22Rv1 (cell line): ENCODE data around the gene IMMP2L.
"Not testable (repeated sequence)": the region's sequence is repeated elsewhere in the genome, so short reads cannot be mapped to it uniquely, and the experiment has no call there.

ENCODE experiments used
- H3K27ac ChIP-seq: fragments of 450-650 bp; 2 replicates; pipeline ENCODE4 v1.5.1; 2017
- ZFX ChIP-seq: fragments of 450-650 bp; IDR thresholded peaks from 2 replicates; pipeline ENCODE4 v1.6.1; 2017; ENCODE audit warnings: antibody characterized with exemption, borderline replicate concordance
- TF ChIP-seq, protein P1 (sequence below): fragments of 450-650 bp; IDR thresholded peaks from 2 replicates; pipeline ENCODE4 v1.5.1; 2017; ENCODE audit warnings: mild to moderate bottlenecking

IMMP2L gene

DNA sequence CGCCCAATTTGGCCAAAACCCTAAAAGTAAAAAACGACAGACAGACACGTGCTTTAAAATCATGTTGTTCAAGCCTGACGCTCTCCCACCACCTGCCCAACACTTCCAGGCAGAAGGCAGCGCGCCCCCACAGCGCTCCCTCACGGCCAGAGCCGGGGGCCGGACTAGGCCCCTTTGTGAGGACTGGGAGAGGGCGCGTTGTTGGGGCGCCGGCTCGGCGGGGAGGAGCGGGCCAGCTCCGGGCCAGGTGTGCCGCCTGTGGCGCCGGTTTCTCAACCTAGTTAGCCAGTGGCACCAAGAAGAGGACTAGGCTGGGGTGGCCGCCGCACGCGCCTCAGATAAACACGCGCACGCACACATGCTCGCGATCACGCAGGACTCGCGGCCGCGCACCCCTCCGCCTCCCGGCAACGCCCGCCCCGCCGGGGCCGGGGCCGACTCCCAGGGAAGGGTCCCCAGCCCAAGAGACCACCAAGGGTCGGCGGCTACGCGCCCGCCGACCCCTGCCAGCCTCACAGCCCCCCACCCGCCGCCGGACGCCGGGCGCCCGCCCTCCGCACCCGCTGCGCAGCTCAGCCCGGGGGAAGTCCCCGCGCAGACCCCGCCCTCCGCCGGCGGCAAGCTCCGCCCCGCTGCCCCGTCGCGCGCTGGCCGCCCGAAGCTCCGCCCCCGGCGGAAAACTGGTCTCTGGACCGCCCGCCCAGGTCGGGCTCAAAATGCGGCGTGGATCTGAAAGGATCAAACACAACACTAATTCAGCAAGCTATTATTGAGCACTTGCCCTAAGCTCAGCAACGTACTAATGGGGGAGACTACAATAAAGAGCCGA is at the start of gene IMMP2L:
IMMP2L (minus strand) TSS at position 589 of the 829 bp plus-strand sequence.
- TF ChIP-seq, protein P1, sequence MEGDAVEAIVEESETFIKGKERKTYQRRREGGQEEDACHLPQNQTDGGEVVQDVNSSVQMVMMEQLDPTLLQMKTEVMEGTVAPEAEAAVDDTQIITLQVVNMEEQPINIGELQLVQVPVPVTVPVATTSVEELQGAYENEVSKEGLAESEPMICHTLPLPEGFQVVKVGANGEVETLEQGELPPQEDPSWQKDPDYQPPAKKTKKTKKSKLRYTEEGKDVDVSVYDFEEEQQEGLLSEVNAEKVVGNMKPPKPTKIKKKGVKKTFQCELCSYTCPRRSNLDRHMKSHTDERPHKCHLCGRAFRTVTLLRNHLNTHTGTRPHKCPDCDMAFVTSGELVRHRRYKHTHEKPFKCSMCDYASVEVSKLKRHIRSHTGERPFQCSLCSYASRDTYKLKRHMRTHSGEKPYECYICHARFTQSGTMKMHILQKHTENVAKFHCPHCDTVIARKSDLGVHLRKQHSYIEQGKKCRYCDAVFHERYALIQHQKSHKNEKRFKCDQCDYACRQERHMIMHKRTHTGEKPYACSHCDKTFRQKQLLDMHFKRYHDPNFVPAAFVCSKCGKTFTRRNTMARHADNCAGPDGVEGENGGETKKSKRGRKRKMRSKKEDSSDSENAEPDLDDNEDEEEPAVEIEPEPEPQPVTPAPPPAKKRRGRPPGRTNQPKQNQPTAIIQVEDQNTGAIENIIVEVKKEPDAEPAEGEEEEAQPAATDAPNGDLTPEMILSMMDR = peak; percentile 40
- TF ChIP-seq ZFX = no peak

DNA sequence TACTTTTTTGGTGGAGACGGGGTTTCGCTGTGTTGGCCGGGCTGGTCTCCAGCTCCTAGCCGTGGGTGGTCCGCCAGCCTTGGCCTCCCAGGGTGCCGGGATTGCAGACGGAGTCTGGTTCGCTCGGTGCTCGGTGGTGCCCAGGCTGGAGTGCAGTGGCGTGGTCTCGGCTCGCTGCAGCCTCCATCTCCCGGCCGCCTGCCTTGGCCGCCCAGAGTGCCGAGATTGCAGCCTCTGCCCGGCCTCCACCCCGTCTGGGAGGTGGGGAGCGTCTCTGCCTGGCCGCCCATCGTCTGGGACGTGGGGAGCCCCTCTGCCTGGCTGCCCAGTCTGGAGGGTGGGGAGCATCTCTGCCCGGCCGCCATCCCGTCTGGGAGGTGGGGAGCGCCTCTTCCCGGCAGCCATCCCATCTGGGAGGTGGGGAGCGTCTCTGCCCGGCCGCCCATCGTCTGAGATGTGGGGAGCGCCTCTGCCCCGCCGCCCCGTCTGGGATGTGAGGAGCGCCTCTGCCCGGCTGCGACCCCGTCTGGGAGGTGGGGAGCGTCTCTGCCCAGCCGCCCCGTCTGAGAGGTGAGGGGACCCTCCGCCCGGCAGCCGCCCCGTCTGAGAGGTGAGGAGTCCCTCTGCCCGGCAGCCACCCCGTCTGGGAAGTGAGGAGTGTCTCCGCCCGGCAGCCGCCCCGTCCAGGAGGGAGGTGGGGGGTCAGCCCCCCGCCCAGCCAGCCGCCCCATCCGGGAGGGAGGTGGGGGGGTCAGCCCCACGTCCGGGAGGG is 47.4 kb upstream of the IMMP2L start:
- H3K27ac ChIP-seq = not testable (repeated sequence)

More for the DNA sequence above, at the start of gene IMMP2L:
- peak within 1 kb of the TSS; percentile 55 for H3K27ac ChIP-seq

DNA sequence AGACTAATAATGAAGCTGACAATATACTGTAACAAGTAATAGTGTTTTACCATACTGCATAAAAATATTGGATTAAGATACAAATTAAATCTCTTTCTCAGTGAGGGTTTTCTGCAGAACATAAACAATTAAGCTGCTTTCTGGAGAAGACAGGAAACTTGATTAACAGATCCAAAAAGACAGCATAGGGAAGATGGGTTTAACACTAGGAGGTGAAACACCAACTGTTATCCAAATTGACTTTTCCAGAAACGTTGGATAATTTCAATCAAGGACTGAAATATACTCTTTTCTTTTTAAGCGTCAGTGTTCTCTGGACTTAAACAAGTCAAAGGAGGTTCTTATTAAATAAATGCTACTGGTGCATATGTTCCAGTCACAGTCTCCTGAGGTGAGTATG is 45.3 kb upstream of the IMMP2L start:
- TF ChIP-seq, protein P1 = no peak
- no peak for TF ChIP-seq ZFX
- no peak overlapping the region for H3K27ac ChIP-seq

DNA sequence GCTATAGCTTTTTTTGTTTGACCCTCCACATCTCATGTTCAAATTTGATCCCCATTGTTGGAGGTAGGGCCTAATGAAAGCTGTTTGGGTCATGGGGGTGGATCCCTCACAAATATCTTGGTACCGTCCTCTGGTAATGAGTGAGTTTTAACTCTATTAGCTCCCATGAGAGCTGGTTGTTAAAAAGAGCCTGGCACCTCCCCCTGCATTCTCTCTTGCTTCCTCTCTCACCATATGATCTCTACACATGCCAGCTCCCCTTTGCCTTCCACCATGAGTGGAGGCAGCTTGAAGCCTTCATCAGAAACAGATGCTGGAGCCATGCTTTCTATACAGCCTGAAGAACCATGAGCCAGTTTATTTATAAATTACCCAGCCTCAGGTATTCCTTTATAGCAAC is 43.0 kb upstream of the IMMP2L start:
- H3K27ac ChIP-seq = no peak overlapping the region
- TF ChIP-seq, protein P1 = no peak
- no peak for TF ChIP-seq ZFX

DNA sequence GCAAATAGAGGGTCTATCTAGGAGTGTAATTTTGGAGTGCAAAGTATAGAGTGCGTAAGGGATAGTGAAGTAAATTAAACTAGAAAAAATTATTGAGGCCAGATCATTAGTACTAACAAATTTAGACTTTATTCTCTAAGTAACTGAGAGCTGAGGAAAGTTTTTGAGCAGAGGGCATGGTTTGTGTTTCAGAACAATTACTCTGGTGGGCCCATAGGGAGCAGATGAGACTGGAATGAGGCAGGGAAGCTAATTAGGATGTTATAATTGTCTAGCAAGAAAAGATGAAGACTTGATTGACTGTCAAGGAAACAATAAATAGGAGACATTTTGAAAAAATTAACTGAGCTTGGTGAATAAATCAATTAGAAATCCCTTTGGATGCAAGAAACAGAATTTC is 37.8 kb upstream of the IMMP2L start:
- TF ChIP-seq ZFX = no peak
- TF ChIP-seq, protein P1 = no peak
- no peak overlapping the region for H3K27ac ChIP-seq

DNA sequence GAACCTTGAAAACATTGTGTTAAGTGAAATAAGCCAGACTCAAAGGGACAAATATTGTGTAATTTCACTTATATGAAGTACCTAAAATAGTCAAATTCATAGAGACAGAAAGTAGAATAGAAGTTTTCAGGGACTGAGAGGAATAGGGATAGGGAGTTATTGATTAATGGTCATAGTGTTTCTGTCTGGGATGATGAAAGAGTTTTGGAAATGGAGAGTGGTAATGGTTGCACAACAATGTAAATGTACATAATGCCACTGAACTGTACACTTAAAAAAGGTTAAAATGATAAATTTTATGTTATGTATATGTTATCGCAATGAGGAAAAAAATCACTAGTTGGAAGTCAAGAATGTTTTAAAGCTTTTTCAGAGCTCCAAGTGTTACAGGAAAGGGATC is 33.5 kb upstream of the IMMP2L start:
- H3K27ac ChIP-seq = no peak overlapping the region
- no peak for TF ChIP-seq ZFX
- TF ChIP-seq, protein P1 = no peak

DNA sequence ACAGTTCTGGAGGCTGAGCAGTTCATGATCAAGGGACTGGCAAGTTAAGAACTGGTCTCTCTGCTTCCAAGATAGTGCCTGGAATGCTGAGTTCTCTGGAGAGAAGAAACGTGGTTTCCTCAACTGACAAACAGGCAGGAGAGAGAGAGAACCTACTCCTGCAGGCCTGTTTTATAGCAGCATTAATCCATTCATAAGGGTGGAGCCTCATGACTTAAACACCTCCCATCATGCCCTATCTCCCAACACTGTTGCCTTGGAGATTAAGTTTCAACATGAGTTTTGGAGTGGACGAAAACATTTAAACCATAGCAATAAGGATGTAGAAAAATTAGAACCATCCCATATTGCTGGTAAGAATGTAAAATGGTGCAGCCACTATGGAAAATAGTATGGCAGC is 32.3 kb upstream of the IMMP2L start:
- TF ChIP-seq ZFX = no peak
- TF ChIP-seq, protein P1 = no peak
- H3K27ac ChIP-seq = no peak overlapping the region
